HG02870 (cell line): ENCODE measurements around the gene FOXD3.

ENCODE experiments used
- ATAC-seq: cut with Tn5 transposase; IDR thresholded peaks from one replicate; pipeline ENCODE4 v1.9.1; 2021; ENCODE audit warnings: mild to moderate bottlenecking, moderate library complexity; ENCODE audit not compliant: unreplicated experiment

The FOXD3 gene

DNA sequence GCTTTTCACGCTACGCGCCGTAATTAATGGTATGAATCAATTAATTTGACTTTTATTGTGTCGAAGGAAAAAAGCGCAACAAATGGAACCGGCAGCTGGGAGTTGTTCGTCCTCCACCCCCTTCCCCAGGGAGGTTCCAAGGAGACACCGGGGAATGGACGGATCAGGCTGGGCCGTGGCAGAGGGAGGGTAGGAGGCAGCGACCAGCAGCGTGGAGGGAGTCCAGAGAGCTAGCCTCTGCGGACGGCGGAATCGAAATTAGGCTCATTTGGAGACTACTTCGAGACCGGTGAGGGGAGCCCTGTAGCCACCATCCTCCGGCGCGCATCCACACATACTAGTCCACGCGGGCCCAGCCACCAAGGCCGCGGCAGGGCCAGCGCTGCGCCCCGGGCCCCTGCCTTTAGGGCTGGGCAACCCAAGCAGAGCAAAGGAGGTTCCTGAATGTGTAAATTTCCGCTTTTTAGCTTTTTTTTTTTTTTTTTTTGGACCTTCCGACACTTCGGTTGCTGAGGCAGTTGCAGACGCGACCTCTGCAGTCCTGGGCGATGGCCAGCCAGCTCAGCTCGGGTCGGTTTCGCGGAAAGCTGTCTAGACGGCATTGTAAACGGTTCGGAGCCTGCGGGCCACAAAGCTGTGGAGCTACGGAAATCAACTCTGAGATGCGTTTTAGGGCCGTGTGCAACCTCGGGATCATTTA, 2.2 kb upstream of the FOXD3 start:
- no peak for ATAC-seq

DNA sequence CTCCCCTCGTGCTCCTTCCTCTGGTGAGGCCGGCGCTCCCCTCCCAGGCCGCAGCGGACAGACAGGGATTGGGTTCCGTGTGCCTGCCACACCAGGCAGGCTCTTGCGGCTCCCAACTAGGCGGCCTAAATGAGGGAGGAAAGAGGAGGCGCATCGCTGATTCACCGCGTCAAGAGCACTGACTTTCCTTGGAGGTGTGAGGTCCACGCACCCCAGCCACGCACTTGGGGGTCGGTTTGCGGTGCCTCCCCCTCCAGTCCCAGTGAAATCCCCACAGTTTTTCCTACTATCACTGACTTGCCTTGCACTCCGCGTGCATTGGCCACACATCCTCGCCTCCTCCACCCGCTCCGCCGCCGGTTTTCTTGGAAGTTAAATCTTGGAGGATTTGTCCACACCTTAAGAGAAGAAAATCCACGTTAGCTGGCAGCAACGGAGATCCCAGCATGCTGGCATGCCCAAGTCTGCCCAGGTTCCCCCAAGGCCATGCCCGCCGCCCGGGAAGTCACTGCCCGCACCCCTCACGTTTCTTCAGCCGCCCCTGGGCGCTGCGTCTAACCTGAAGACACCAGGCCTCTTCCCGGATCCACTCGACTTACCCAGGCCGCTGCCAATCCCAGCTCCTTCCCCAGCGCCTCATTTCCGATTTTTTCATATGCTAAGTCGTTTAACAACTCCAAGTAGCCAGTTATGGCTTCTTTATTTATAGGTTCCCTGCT, 1.1 kb upstream of the FOXD3 start:
- no peak for ATAC-seq

DNA sequence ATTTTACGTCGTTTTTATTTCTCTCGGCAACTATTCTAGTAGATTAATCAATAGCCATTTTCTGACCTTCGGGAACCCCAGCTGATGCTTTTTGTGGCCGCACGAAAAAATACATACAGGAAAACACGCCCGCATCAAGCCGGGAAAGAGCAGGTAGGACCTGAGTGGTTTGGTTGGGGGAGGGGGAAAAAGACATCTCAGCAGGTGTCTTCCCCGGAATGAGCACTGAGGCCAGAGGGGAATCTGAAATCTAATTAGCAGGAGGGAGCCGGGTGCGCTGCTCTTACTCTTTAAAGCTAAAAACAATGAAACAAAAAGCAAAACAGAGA, 618 bp upstream of the FOXD3 start:
- no peak for ATAC-seq

DNA sequence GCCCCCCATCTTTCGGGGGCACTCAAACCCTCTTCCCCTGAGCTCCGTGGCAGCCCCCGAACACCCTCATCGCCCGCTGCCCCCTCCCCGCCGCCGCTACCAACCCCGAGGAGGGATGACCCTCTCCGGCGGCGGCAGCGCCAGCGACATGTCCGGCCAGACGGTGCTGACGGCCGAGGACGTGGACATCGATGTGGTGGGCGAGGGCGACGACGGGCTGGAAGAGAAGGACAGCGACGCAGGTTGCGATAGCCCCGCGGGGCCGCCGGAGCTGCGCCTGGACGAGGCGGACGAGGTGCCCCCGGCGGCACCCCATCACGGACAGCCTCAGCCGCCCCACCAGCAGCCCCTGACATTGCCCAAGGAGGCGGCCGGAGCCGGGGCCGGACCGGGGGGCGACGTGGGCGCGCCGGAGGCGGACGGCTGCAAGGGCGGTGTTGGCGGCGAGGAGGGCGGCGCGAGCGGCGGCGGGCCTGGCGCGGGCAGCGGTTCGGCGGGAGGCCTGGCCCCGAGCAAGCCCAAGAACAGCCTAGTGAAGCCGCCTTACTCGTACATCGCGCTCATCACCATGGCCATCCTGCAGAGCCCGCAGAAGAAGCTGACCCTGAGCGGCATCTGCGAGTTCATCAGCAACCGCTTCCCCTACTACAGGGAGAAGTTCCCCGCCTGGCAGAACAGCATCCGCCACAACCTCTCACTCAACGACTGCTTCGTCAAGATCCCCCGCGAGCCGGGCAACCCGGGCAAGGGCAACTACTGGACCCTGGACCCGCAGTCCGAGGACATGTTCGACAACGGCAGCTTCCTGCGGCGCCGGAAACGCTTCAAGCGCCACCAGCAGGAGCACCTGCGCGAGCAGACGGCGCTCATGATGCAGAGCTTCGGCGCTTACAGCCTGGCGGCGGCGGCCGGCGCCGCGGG, 837 bp downstream of the FOXD3 start:
- no peak for ATAC-seq

DNA sequence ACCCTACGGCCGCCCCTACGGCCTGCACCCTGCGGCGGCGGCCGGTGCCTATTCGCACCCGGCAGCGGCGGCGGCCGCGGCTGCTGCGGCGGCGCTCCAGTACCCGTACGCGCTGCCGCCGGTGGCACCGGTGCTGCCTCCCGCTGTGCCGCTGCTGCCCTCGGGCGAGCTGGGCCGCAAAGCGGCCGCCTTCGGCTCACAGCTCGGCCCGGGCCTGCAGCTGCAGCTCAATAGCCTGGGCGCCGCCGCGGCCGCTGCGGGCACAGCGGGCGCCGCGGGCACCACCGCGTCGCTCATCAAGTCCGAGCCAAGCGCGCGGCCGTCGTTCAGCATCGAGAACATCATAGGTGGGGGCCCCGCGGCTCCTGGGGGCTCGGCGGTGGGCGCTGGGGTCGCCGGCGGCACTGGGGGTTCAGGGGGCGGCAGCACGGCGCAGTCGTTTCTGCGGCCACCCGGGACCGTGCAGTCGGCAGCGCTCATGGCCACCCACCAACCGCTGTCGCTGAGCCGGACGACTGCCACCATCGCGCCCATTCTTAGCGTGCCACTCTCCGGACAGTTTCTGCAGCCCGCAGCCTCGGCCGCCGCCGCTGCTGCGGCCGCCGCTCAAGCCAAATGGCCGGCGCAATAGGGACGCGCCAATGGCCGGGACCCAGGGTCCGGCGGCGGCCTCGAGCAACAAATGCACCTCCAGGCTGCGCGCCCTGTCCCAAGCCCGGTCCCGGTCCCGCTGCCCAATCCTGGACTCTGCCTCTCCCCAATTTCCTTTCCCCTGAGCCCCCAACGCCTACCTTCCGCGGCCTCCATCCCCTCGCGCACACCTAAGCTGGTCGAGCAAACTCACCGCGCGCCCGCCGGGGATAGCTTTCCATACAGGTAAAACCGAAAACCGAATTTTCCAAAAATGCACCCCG, 1.8 kb downstream of the FOXD3 start:
- no peak for ATAC-seq

DNA sequence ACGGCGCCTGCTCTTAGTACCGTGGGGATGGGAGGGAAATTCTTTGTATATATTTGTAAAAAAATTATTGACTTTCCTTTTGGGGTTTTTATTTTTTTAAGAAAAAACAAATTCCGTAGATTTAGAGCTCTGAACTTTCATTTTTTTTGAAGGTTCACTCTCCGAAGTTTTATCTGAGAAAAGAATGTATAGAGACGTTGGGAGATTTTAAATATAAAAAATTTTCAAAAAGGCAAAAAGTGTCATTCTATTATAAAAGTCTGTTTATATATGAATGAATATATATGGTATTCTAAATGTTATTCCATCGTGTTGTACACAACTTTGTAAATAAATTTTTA, 2.4 kb downstream of the FOXD3 start:
- no peak for ATAC-seq

DNA sequence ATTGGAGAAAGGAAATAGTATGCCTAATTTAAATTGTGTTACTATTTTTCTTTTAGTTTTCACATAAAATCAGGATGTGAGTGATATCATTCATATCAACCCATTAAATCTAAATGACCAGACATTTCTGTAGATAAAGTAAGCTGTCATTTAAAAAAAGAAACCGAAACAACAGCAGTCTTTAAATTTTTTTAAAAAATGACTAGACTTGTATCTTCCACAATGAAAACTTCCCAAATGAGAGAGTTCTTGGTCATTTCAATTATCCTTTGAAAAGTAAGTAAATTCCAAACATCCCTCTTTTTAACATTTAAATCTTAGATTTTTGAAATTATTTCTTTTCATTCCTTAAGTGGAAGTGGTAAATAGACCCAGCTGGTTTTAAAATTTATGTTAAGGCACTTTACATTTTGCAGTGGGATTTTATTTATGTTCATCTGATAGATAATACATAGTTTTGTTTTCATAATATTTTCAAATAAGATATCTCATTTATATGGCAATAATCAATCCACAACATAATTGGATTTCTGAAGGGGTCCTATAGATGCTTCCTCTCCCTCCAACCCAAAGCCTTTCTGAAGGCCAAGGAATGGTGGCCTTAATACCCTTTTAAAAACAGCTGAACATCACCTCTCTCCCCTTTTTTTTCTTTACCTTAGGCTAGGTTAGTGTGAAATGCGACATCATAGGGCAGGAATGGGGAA, 3.1 kb downstream of the FOXD3 start:
- no peak for ATAC-seq

DNA sequence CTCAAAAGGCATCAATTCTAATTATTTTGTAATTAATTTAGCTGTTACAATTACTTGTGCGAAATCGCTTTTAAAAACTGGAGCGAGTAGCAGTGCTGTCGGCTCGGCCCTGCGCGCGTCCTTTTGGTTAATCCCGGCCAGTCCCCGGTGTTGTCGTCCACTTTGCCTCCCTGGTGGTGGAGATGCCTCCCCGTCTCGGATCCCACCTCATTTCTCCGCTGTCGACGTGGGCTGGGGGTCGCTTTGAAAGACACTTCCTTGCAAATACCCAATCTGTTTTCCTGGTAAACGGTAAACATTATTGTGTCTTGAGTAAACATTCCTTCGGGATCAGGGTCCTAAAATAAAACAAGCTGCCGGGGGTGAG, 3.7 kb downstream of the FOXD3 start:
- no peak for ATAC-seq

GRCh38 chr1:63326473-63327380, 4.4 kb downstream of the FOXD3 start:
- no peak for ATAC-seq

DNA sequence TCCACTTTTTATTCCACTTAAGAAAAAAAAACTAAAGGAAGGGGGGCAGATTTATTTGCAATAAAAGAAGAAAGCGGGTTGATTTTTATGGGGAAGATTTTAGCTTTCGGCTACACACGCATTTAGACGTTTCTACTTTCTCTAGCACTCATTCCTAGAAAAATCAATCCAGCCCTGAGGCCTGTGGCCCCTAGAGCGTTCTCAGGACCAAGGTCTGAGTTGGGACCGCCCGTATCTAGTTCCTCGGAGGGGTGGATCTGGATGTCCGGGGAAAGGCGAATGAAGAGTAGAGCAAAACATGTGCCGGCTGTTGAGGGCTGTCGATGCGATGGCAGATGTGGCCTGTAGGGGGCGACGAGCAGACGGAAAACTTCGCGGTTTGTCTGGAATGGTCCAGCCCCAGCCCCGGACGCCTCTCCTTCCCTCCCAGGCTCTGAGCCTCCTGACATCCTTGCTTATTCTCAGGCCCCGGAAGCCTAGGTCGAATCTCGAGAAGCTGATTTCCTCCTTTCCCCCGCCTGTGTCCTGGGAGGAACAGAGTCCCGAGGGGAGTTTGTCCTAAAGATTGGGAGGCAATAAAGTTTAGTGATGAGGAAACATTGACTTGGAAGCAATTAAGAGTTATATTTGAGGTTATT, 5.2 kb downstream of the FOXD3 start:
- no peak for ATAC-seq

DNA sequence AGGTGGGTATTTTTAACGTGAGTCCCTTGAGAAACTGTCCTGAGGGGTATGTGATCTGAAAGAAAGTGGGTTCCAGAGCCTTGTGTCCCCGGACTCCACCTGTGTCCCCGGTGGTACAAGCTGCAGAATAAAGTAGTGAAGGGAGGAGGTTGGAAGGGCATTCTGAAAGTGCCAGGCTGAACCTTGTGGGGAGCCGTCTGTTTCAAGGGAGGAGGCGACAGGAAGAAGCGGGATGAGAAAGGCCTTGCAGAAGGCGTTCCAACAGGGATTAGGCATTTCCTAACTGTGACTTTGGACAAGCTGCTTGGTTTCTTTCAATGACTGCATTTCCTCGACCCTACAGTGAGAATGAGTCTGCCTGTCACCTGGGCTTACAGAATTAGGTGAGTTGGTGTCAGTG, 5.8 kb downstream of the FOXD3 start:
- ATAC-seq = no peak

GRCh38 chr1:63328781-63329180, 6.4 kb downstream of the FOXD3 start:
- no peak for ATAC-seq

GRCh38 chr1:63329621-63330330, 7.4 kb downstream of the FOXD3 start:
- ATAC-seq = no peak

DNA sequence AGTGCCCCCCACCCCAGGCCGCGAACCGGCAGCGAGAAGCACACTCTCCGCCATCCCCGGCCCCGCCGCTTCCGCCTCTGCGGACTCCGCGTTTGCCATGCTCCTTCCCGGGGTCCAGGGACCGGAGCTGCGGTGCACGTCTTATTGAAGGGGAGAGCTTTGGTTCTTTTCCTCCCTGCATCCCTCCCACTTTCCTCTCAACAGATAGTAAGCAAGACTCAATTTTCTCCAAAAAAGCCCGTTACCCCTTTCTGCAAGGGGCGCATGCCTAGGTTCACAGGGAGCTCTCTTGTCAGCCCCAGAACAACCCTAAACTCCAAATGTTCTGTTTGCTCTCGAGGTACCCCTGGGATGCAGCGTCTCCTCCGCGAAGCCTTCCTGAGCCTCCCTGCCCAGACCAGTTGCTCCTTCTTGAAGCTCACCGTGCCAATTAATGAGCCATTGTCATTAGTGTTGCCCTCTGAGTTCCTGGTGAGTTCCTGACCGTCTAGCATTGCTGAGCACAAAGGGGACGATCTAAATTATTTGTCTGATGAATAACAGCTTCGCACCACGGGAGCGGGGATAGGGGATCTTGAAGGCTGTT, 8.1 kb downstream of the FOXD3 start:
- no peak for ATAC-seq

- ATAC-seq = no peak
Observed at GRCh38 chr1:63342402-63342801, 20.0 kb downstream of the FOXD3 start.

- ATAC-seq = no peak
Observed at GRCh38 chr1:63343922-63344321, 21.6 kb downstream of the FOXD3 start.

- no peak for ATAC-seq
Observed at GRCh38 chr1:63350320-63350719, 28.0 kb downstream of the FOXD3 start.

DNA sequence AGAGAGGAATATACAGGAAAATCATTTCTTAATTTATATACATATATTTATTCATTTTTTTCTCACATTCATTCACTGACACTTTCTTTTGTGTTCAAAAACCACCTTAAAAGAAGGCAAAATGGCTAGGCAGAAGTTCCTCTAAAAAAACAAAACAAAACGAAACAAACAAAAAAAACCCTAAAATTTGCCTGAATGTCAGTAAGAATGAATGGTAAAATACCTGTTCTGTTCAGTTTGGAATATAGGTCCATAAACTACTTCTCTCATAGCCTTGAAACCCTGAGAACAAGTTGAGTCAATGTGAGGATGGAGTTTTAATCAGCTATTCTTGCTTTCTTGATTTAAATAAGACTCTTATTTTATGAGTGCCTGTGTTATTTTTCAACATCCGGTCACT, 30.4 kb downstream of the FOXD3 start:
- ATAC-seq = no peak
